ENCODE measurements around the gene ZC3H12A.
"Not testable (repeated sequence)": the region's sequence is repeated elsewhere in the genome, so short reads cannot be mapped to it uniquely, and the experiment has no call there.

The ZC3H12A gene

GRCh38 chr1:37498872-37499617 is 24.7 kb downstream of the ZC3H12A start:
- peak; percentile 83 for ATAC-seq
- TF ChIP-seq ZFP3 (CRISPR knock-in tag; IDR thresholded peaks at IDR 0.05), result no peak
- no peak for TF ChIP-seq BACH2 (CRISPR knock-in tag; IDR thresholded peaks at IDR 0.05; ENCODE audit: borderline replicate concordance)
- TF ChIP-seq TOX (CRISPR knock-in tag; IDR thresholded peaks at IDR 0.05; ENCODE audit: borderline replicate concordance), result no peak
- no peak for TF ChIP-seq ARNTL (CRISPR knock-in tag; IDR thresholded peaks at IDR 0.05; ENCODE audit: borderline replicate concordance, low read depth)
- peak; percentile 8; the same call in 1 of the 2 replicates for TF ChIP-seq ISL1 (CRISPR knock-in tag; IDR thresholded peaks at IDR 0.05)

DNA sequence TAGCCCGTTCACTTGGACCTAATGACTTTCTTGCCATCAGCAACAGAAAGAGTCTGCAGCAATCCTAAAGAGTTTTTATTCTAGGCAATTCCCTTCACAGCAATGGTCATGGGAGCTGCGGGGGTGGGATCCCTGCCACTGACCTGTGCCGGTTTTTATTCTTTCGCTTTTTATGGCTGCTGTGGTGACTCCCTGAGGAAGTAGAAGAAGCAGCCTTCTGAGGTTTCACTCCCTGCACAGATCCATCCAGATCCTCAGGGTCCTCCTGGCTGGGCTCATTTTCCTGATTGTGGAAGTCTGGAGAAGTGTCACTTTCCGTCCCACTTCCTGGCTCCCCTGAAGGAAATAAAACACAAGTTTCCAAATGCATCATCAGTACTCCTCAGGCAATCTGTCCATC is 27.3 kb downstream of the ZC3H12A start:
- ATAC-seq, result no peak
- TF ChIP-seq ZNF70 (CRISPR knock-in tag; IDR thresholded peaks at IDR 0.05), result no peak
- TF ChIP-seq BACH2 (CRISPR knock-in tag; IDR thresholded peaks at IDR 0.05; ENCODE audit: borderline replicate concordance), result no peak
- TF ChIP-seq RARB (CRISPR knock-in tag; IDR thresholded peaks at IDR 0.05), result no peak
- no peak for TF ChIP-seq POU6F1 (CRISPR knock-in tag; IDR thresholded peaks at IDR 0.05; ENCODE audit: borderline replicate concordance, low read depth)
- TF ChIP-seq, protein P1, sequence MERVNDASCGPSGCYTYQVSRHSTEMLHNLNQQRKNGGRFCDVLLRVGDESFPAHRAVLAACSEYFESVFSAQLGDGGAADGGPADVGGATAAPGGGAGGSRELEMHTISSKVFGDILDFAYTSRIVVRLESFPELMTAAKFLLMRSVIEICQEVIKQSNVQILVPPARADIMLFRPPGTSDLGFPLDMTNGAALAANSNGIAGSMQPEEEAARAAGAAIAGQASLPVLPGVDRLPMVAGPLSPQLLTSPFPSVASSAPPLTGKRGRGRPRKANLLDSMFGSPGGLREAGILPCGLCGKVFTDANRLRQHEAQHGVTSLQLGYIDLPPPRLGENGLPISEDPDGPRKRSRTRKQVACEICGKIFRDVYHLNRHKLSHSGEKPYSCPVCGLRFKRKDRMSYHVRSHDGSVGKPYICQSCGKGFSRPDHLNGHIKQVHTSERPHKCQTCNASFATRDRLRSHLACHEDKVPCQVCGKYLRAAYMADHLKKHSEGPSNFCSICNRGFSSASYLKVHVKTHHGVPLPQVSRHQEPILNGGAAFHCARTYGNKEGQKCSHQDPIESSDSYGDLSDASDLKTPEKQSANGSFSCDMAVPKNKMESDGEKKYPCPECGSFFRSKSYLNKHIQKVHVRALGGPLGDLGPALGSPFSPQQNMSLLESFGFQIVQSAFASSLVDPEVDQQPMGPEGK (CRISPR knock-in tag; IDR thresholded peaks at IDR 0.05; ENCODE audit: borderline replicate concordance), result no peak
- no peak for TF ChIP-seq GLIS3 (CRISPR knock-in tag; IDR thresholded peaks at IDR 0.05)
- TF ChIP-seq TCF4 (CRISPR knock-in tag; IDR thresholded peaks at IDR 0.05; ENCODE audit: borderline replicate concordance), result no peak
- TF ChIP-seq CSDC2 (CRISPR knock-in tag; IDR thresholded peaks at IDR 0.05), result no peak

- TF ChIP-seq PPARA (CRISPR knock-in tag; IDR thresholded peaks at IDR 0.05; ENCODE audit: borderline replicate concordance) (no peak), ZFP30 (CRISPR knock-in tag; IDR thresholded peaks at IDR 0.05) (no peak), TOX (CRISPR knock-in tag; IDR thresholded peaks at IDR 0.05; ENCODE audit: borderline replicate concordance) (no peak), ZNF8 (CRISPR knock-in tag; IDR thresholded peaks at IDR 0.05) (no peak), ZC3H10 (CRISPR knock-in tag; IDR thresholded peaks at IDR 0.05) (no peak), RARB (CRISPR knock-in tag; IDR thresholded peaks at IDR 0.05) (no peak)
- ATAC-seq, result no peak
Observed at GRCh38 chr1:37502104-37502503, 27.7 kb downstream of the ZC3H12A start.

DNA sequence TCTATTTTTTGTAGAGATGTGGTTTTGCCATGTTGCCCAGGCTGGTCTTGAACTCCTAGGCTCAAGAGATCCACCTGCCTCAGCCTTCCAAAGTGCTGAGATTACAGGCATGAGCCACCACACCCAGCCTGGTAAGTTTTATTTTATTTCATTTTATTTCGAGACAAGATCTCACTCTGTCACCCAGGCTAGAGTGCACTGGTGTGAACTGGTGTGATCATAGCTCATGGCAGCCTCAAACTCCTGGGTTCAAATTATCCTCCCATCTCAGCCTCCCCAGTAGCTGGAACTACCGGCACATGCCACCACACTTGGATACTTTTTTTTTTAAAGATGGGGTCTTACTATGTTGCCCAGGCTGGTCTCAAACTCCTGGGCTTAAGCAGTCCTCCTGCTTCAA is 28.4 kb downstream of the ZC3H12A start:
- ATAC-seq, result not testable (repeated sequence)

GRCh38 chr1:37506740-37507139 is 32.4 kb downstream of the ZC3H12A start:
- TF ChIP-seq ZC3H10 (CRISPR knock-in tag; IDR thresholded peaks at IDR 0.05), result no peak
- TF ChIP-seq, protein P2, sequence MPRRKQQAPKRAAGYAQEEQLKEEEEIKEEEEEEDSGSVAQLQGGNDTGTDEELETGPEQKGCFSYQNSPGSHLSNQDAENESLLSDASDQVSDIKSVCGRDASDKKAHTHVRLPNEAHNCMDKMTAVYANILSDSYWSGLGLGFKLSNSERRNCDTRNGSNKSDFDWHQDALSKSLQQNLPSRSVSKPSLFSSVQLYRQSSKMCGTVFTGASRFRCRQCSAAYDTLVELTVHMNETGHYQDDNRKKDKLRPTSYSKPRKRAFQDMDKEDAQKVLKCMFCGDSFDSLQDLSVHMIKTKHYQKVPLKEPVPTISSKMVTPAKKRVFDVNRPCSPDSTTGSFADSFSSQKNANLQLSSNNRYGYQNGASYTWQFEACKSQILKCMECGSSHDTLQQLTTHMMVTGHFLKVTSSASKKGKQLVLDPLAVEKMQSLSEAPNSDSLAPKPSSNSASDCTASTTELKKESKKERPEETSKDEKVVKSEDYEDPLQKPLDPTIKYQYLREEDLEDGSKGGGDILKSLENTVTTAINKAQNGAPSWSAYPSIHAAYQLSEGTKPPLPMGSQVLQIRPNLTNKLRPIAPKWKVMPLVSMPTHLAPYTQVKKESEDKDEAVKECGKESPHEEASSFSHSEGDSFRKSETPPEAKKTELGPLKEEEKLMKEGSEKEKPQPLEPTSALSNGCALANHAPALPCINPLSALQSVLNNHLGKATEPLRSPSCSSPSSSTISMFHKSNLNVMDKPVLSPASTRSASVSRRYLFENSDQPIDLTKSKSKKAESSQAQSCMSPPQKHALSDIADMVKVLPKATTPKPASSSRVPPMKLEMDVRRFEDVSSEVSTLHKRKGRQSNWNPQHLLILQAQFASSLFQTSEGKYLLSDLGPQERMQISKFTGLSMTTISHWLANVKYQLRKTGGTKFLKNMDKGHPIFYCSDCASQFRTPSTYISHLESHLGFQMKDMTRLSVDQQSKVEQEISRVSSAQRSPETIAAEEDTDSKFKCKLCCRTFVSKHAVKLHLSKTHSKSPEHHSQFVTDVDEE (CRISPR knock-in tag; IDR thresholded peaks at IDR 0.05), result no peak
- TF ChIP-seq ZNF8 (CRISPR knock-in tag; IDR thresholded peaks at IDR 0.05), result no peak
- TF ChIP-seq POU6F1 (CRISPR knock-in tag; IDR thresholded peaks at IDR 0.05; ENCODE audit: borderline replicate concordance, low read depth), result no peak
- TF ChIP-seq ESRRG (CRISPR knock-in tag; IDR thresholded peaks at IDR 0.05), result no peak
- no peak for TF ChIP-seq TCF4 (CRISPR knock-in tag; IDR thresholded peaks at IDR 0.05; ENCODE audit: borderline replicate concordance)
- no peak for TF ChIP-seq ZNF565 (CRISPR knock-in tag; conservative IDR thresholded peaks at IDR 0.05; ENCODE audit: low read depth)
- no peak for TF ChIP-seq ZNF70 (CRISPR knock-in tag; IDR thresholded peaks at IDR 0.05)
- no peak for TF ChIP-seq TOX (CRISPR knock-in tag; IDR thresholded peaks at IDR 0.05; ENCODE audit: borderline replicate concordance)
- TF ChIP-seq ISL1 (CRISPR knock-in tag; IDR thresholded peaks at IDR 0.05), result no peak
- TF ChIP-seq ZFP3 (CRISPR knock-in tag; IDR thresholded peaks at IDR 0.05), result no peak
- no peak for TF ChIP-seq OSR1 (CRISPR knock-in tag; IDR thresholded peaks at IDR 0.05)
- ATAC-seq, result no peak
